ENCODE data around the gene STK38L.

DNA sequence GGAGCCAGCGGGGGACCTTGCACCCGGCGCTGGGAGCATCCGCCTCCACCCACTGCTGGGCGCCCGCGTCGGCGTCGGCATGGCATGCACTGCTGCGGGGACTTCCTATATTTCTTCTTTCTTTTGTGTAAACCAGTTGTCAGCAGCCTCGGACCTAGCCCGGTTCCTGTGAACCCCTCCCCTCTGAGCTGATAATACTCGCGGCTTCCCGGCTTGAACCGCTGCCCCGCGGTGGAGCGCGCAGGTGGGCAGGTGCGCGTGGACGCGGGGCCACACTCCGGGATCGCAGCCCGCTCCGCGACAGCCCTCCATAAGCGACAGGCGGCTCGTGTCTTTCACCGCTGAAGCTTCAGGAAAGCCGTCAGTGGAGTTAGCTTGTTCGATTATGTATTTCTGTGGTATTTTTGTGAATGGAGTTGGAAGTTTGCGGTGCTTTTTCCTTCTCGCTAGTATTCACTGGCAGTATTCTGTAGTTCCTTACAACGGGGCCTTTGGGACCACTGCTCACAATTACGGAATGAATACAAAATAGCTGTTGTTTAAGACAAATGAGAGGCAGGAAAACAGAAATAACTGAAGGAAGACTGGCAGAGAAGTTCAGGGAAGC lies 89.4 kb downstream of the STK38L start:
- TF ChIP-seq, protein P1, sequence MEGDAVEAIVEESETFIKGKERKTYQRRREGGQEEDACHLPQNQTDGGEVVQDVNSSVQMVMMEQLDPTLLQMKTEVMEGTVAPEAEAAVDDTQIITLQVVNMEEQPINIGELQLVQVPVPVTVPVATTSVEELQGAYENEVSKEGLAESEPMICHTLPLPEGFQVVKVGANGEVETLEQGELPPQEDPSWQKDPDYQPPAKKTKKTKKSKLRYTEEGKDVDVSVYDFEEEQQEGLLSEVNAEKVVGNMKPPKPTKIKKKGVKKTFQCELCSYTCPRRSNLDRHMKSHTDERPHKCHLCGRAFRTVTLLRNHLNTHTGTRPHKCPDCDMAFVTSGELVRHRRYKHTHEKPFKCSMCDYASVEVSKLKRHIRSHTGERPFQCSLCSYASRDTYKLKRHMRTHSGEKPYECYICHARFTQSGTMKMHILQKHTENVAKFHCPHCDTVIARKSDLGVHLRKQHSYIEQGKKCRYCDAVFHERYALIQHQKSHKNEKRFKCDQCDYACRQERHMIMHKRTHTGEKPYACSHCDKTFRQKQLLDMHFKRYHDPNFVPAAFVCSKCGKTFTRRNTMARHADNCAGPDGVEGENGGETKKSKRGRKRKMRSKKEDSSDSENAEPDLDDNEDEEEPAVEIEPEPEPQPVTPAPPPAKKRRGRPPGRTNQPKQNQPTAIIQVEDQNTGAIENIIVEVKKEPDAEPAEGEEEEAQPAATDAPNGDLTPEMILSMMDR (IDR thresholded peaks at IDR 0.05) = no peak
- TF ChIP-seq SIN3A (IDR thresholded peaks at IDR 0.05; ENCODE audit: borderline replicate concordance, insufficient read depth, low read depth, low read length) = no peak
- TF ChIP-seq POLR2AphosphoS5 (IDR thresholded peaks at IDR 0.05; ENCODE audit: low read depth, low read length) = no peak
- no peak for TF ChIP-seq REST (IDR thresholded peaks at IDR 0.05; ENCODE audit: insufficient read depth in 1 of 2, low read depth in 2 of 2, low read length in 1 of 2)
